AG10803 (cell line): ENCODE measurements around the gene ACR.

ENCODE experiments used
- DNase-seq: peaks from one replicate; pipeline ENCODE4 v3.0.0; 2010; ENCODE audit warnings: low read depth
- H3K4me3 ChIP-seq: 2 replicates; pipeline ENCODE4 v1.5.1; 2011; ENCODE audit warnings: mild to moderate bottlenecking, low read length, control low read depth
- CTCF ChIP-seq: conservative IDR thresholded peaks from 2 replicates; pipeline ENCODE4 v1.5.1; 2011; ENCODE audit warnings: mild to moderate bottlenecking, low read length, control low read depth, inconsistent platforms

Gene ACR

DNA sequence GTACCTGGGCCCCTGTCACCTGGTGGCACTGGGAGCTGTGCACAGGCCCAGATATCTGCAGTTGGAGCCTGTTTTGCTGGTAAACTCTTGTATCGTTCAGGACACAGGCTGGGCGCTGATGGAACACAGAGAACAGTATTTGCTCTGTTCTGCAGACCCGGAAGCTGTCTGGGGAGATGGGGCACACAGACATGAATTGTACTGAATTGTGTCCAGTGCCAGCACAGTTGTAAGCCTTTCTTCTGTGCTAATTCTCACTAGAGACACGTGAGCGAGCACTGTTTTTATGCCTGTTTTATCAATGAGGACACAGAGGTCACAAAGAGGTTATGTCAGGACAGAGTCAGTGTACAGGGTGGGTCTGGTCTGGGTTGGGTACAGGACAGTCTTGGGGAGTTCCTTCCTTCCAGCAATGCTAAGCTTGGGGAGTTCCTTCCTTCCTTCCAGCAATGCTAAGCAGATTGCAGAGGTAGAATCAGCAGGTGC is 24.4 kb upstream of the ACR start:
- no peak for TF ChIP-seq CTCF
- DNase-seq: no peak

GRCh38 chr22:50714150-50714549 is 23.9 kb upstream of the ACR start:
- no peak overlapping the region for H3K4me3 ChIP-seq
- no peak for TF ChIP-seq CTCF
- no peak for DNase-seq

More for the DNA sequence above, 24.4 kb upstream of the ACR start:
- H3K4me3 ChIP-seq: no peak overlapping the region

DNA sequence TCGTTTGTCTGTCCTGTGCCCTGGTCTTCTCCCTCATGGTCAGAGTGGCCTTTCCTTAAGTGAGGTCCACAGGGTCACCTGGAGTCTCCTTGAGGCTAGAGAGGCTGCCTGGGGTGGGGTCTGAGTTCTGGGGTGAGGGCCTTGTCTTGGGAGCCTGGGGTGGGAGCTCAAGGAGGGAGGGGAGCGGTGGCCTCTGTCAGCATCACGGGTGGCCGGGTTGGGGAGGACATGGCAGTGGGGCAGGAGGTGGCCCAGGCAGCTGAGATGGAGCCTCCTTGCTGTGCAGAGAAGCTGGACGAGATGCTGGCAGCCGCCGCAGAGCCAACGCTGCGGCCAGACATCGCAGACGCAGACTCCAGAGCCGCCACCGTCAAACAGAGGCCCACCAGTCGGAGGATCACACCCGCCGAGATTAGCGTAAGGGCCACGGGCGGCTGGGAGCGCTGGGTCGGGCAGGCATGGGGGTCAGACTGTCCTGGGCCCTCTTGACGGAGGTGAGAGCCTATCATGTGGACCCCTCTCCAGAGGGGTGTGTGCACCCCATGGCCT is 23.3 kb upstream of the ACR start:
- no peak for TF ChIP-seq CTCF
- DNase-seq: no peak
- no peak overlapping the region for H3K4me3 ChIP-seq

GRCh38 chr22:50715250-50715649 is 22.8 kb upstream of the ACR start:
- no peak overlapping the region for H3K4me3 ChIP-seq
- TF ChIP-seq CTCF: no peak
- DNase-seq: no peak

- TF ChIP-seq CTCF: no peak
- no peak for DNase-seq
- H3K4me3 ChIP-seq: no peak overlapping the region
Observed at GRCh38 chr22:50715776-50716175, 22.2 kb upstream of the ACR start.

DNA sequence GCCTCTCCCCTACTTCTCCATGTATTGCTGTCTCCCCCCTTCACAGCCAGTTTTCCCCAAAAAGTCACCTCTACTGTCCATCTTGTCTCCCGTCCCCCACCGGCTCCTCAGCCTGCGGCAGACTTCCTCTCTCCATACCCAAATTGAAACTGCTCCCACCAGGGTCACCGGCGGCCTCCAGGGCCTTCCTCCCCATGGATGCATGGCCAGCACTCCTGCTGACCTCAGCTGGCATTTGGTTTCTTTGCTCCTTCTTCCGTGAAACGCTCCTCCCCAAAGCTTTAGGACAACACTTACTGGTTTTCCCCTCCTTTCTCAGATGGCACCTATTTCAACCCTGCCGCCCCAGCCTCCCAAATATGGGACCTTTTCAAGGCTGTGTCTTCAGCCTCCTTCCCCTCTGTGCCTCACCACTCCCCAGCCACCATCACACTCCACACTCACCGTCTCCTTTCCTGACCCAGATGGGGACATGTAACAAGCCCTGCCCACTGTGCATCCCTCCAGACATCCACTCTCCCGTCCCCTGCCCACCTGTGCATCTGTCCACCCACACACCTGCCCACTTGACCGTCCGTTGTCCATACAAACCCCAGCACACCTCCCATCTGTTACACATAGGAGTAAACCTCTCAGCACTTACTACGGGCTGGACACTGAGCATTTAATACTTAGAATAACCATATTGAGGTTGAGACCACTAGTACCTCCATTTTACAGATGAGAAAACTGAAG is 21.5 kb upstream of the ACR start:
- no peak overlapping the region for H3K4me3 ChIP-seq
- DNase-seq: no peak
- TF ChIP-seq CTCF: no peak
